Ovary (tissue), 9 donors: Measurements from ENCODE around the gene SORCS3. TPM values are rescaled to one million over a fixed set of nuclear protein-coding genes. Genes with fewer than 3 reads are reported as not detected.

ENCODE experiments used
- DNase-seq, 5 donors: peaks; one replicate each; pipeline ENCODE4 v3.0.0-alpha.2; 2019 to 2020
- H3K27ac ChIP-seq, 2 donors: fragments of 200-600 bp; one replicate each; pipeline versions ENCODE4 v1.5.1 to v1.8.0; 2019 to 2022
- H3K27me3 ChIP-seq: fragments of 200-600 bp; one replicate; pipeline ENCODE4 v1.8.0; 2022
- H3K36me3 ChIP-seq: fragments of 200-600 bp; sonication (generic); one replicate; pipeline ENCODE4 v1.5.1; 2019
- H3K4me1 ChIP-seq: one replicate; pipeline ENCODE4 v1.8.1; 2013; ENCODE audit warnings: mild to moderate bottlenecking, moderate library complexity; ENCODE audit not compliant: insufficient read depth
- H3K4me3 ChIP-seq: fragments of 200-600 bp; sonication (generic); one replicate; pipeline ENCODE4 v1.5.1; 2017
- H3K9me3 ChIP-seq, 2 donors: fragments of 200-600 bp in 1 of 2; sonication (generic) in 1 of 2; one replicate each; pipeline versions ENCODE4 v1.5.1 to v1.8.1; 2013 to 2019; ENCODE audit warnings: mild to moderate bottlenecking in 1 of 2, moderate library complexity in 1 of 2
- EP300 ChIP-seq: sonication (generic); formaldehyde crosslinking; IDR thresholded peaks from one replicate; pipeline ENCODE4 v1.6.1; 2017; ENCODE audit warnings: antibody characterized with exemption
- POLR2A ChIP-seq: fragments of 450-650 bp; IDR thresholded peaks from one replicate; pipeline ENCODE4 v1.6.1; 2017; ENCODE audit warnings: antibody characterized with exemption, mild to moderate bottlenecking, moderate library complexity
- WGBS, 3 donors: extraction: QIAGEN DNeasy Blood & Tissue Kit in 1 of 3; methylation state at CpG; one replicate each; pipeline versions ENCODE4 v1.1.5 to v1.1.7; 2013 to 2017; 5-methylcytosine and 5-hydroxymethylcytosine counted together
- intact Hi-C, 4 donors: fragments of 100-400 bp; cut with DNase I; formaldehyde crosslinking; loops; one replicate each; pipeline versions ENCODE4 v1.11.0 to v1.15.1; 2022 to 2023
- polyA plus RNA-seq, 2 donors: library from polyadenylated mRNA; stranded (reverse); fragments of 200-250 nt in 1 of 2; fragments of 350-450 nt in 1 of 2; fragmentation: Illumina TruSeq in 1 of 2; extraction: RNeasy Lipid Tissue Mini Kit (QIAGEN cat#74804) in 1 of 2; gene quantifications; one replicate each; pipeline ENCODE4 v1.2.3, GENCODE V29; 2013 to 2014
- total RNA-seq, 7 donors: library from RNA; depleted of rRNA in 2 of 7; stranded (reverse); fragments of >200 nt in 2 of 7; fragmentation: NEBNext Ultra II Directional in 3 of 7; extraction: Animal tissue kit (Norgen Biotek cat#: 25700) in 3 of 7; gene quantifications; one replicate each; pipeline versions ENCODE4 v1.1.0 to v1.2.4, GENCODE V29; 2016 to 2023
- TF ChIP-seq, protein P1 (sequence below), 3 donors: fragments of 450-650 bp in 2 of 3; fragments of 200-600 bp in 1 of 3; IDR thresholded peaks; one replicate each; pipeline versions ENCODE4 v1.5.1 to v1.8.0; 2016 to 2022; ENCODE audit warnings: antibody characterized with exemption in 3 of 3, mild to moderate bottlenecking in 1 of 3
- donor health status: DM: no; HTN: no; CAD: no; lungs with moderate emphysema.
- donor health status: DM: no; HTN: no; CAD: no.
- donor health status: Bipolar disorder and iron deficiency.
- donor health status: DM: yes; HTN: yes; CAD: no.
- donor health status: DM: no; HTN: no; CAD: no.
- donor health status: DM: yes; HTN: yes; CAD: no.

Gene SORCS3
- total and polyA plus RNA-seq, 9 donors, result 0.07 to 4.5 (median 0.79) TPM; not detected in 1

DNA sequence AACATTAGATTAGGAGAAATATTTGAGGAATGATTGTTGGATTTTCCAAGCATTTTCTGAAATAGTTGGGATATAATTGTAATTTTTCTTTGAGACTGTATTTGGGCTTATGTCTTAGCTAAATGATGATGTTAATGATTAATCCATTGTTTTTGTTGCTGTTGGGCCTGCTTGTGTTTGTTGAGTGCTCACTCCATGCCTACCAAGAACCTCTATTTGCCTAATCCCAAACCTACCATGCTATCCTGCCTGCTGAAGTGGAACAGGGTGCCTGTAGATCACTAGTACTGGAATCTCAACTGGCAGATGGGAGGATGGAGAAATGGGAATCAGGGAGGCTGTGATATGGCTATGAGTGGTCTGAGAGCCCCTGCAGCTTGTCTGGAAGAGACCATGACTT is 565.5 kb downstream of the SORCS3 start:
- intact Hi-C loops, result no loop called here

DNA sequence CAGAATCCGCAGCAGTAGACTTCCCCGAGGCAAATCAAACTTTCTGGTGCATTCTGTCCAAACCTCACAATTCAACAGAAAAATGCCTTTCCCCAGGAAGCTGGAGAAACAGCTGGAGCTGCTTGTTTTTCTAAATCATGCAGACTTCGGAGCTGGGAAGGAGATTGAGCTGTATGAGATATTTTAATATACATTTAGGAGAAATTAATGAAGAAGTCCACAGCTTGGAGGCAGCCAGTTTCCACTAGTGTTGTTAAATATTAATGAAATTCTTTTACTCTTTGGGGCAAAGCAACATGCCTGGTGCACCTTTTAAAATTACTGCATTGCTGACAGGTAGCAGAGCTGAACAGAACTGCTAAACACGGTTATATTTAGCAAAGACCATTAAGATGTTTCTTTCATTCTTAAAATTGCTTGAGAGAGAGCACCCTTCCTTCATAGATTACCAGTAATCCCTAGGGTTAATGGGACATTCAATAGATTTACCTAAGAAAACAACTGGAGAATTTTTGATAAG is 566.4 kb downstream of the SORCS3 start:
- Histone ChIP-seq H3K4me3 (no peak overlapping the region), H3K27me3 (no peaks in the 10 kb centered on the region), H3K9me3 (no peaks in the 10 kb centered on the region), H3K36me3 (no peaks in the 10 kb centered on the region), H3K4me1 (no peaks in the 10 kb centered on the region), H3K27ac (no peak overlapping the region)
- intact Hi-C loops, result no loop called here
- DNase-seq, result no peak
- TF ChIP-seq, protein P1, sequence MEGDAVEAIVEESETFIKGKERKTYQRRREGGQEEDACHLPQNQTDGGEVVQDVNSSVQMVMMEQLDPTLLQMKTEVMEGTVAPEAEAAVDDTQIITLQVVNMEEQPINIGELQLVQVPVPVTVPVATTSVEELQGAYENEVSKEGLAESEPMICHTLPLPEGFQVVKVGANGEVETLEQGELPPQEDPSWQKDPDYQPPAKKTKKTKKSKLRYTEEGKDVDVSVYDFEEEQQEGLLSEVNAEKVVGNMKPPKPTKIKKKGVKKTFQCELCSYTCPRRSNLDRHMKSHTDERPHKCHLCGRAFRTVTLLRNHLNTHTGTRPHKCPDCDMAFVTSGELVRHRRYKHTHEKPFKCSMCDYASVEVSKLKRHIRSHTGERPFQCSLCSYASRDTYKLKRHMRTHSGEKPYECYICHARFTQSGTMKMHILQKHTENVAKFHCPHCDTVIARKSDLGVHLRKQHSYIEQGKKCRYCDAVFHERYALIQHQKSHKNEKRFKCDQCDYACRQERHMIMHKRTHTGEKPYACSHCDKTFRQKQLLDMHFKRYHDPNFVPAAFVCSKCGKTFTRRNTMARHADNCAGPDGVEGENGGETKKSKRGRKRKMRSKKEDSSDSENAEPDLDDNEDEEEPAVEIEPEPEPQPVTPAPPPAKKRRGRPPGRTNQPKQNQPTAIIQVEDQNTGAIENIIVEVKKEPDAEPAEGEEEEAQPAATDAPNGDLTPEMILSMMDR (IDR thresholded peaks at IDR 0.05), result no peak
- no peak for TF ChIP-seq POLR2A
- TF ChIP-seq EP300, result no peak
- WGBS, 3 donors, result 17 to 39% (median 24%) methylated on average over 4 of the region's 4 CpGs

More for the DNA sequence above, 565.5 kb downstream of the SORCS3 start:
- H3K27ac ChIP-seq, result no peak overlapping the region
- H3K9me3 ChIP-seq, result no peaks in the 10 kb centered on the region
- no peak overlapping the region for H3K4me3 ChIP-seq
- TF ChIP-seq EP300, result no peak
- TF ChIP-seq, protein P1 (IDR thresholded peaks at IDR 0.05), result no peak
- TF ChIP-seq POLR2A, result no peak
- no peaks in the 10 kb centered on the region for H3K4me1 ChIP-seq
- DNase-seq, result no peak
- H3K27me3 ChIP-seq, result no peaks in the 10 kb centered on the region
- no peaks in the 10 kb centered on the region for H3K36me3 ChIP-seq

DNA sequence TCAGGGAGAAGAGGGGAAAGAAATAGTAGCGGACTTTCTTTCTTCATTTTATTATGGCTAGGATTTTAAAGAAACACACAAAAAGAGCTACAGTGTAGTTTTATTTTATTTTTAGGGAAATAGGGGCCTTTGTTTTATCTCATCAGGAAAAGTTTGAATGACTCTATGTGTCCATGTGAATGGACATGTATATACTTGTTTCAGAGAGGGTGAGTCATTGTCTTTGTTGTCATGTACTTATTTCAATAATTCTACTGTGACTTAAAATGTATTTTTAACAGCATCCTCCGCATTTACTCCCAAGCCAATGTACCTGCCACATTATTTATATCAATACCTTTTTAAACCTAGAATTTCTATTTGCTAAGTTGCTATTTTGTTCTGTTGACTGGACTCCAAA is 569.5 kb downstream of the SORCS3 start:
- H3K27ac ChIP-seq, result no peak overlapping the region
- intact Hi-C loops, result no loop called here
- no peaks in the 10 kb centered on the region for H3K9me3 ChIP-seq
- WGBS, 3 donors, result 81 to 89% (median 89%) methylated on average over 2 of the region's 2 CpGs
- no peak overlapping the region for H3K4me3 ChIP-seq
- no peak for DNase-seq
- H3K36me3 ChIP-seq, result no peaks in the 10 kb centered on the region
- no peaks in the 10 kb centered on the region for H3K4me1 ChIP-seq
- no peaks in the 10 kb centered on the region for H3K27me3 ChIP-seq
- TF ChIP-seq, protein P1 (IDR thresholded peaks at IDR 0.05), result no peak
- no peak for TF ChIP-seq EP300
- no peak for TF ChIP-seq POLR2A

DNA sequence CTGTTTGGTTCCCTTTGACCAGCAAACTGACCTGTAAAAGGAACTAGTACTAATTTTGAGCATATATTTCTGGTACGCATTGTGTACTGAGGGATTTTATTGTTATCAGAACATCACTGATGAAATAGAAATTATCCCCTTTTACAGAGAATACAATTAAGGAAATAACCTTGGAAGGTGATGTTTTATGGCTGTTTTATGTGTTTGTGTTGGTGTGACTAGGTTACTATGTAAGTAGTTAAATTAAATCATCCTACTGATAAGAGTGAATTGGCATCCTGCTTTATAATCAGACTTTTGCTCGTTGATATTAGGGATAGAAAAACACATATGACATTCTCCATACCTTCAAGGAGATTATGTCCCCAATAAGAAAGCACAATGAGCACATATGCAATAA is 596.6 kb downstream of the SORCS3 start:
- no peak for DNase-seq
- no peaks in the 10 kb centered on the region for H3K9me3 ChIP-seq
- intact Hi-C loops, result no loop called here
- TF ChIP-seq, protein P1 (IDR thresholded peaks at IDR 0.05), result no peak
- no peaks in the 10 kb centered on the region for H3K27me3 ChIP-seq
- no peaks in the 10 kb centered on the region for H3K4me1 ChIP-seq
- no peak overlapping the region for H3K27ac ChIP-seq
- no peak overlapping the region for H3K4me3 ChIP-seq
- 56 to 73% (median 66%) methylated on average over 2 of the region's 2 CpGs for WGBS, 3 donors
- no peaks in the 10 kb centered on the region for H3K36me3 ChIP-seq
